OCI-LY1 (cell line): ENCODE measurements around the gene RFX2.
A peak's percentile ranks its signal among the peaks of the same experiment; 100 is the strongest.

Source experiments
- H2AFZ ChIP-seq: fragments of 200-600 bp; sonication (generic), shearing (Covaris generic); 2 replicates; pipeline ENCODE4 v1.6.0; 2014; ENCODE audit warnings: antibody characterized with exemption, mild to moderate bottlenecking, low read length
- H3F3A ChIP-seq: fragments of 200-600 bp; sonication (generic), shearing (Covaris generic); 2 replicates; pipeline ENCODE4 v1.6.0; 2014; ENCODE audit warnings: mild to moderate bottlenecking, antibody characterized with exemption, low read length, moderate library complexity; ENCODE audit not compliant: insufficient read depth
- H3K27ac ChIP-seq: fragments of 200-600 bp; sonication (generic); 2 replicates; pipeline ENCODE4 v1.5.1; 2014; ENCODE audit warnings: low read length, mixed run types, mild to moderate bottlenecking, low read depth; ENCODE audit not compliant: poor library complexity, severe bottlenecking
- H3K27me3 ChIP-seq: fragments of 200-600 bp; sonication (generic); 2 replicates; pipeline ENCODE4 v1.6.0; 2014; ENCODE audit warnings: antibody characterized with exemption, mild to moderate bottlenecking, low read length, moderate library complexity; ENCODE audit not compliant: insufficient read depth
- H3K36me3 ChIP-seq: fragments of 200-600 bp; sonication (generic); 2 replicates; pipeline ENCODE4 v1.6.1; 2014; ENCODE audit warnings: mild to moderate bottlenecking, antibody characterized with exemption, low read length, moderate library complexity, mixed read lengths; ENCODE audit not compliant: insufficient read depth
- H3K4me1 ChIP-seq: fragments of 200-600 bp; sonication (generic); 2 replicates; pipeline ENCODE4 v1.5.1; 2014; ENCODE audit warnings: mild to moderate bottlenecking, low read length, moderate library complexity; ENCODE audit not compliant: insufficient read depth, severe bottlenecking
- H3K4me2 ChIP-seq: fragments of 200-600 bp; sonication (generic), shearing (Covaris generic); 2 replicates; pipeline ENCODE4 v1.6.1; 2014; ENCODE audit warnings: low read length
- H3K4me3 ChIP-seq: fragments of 200-600 bp; sonication (generic); 2 replicates; pipeline ENCODE4 v1.5.1; 2014; ENCODE audit warnings: low read length, low read depth, mild to moderate bottlenecking, mixed read lengths; ENCODE audit not compliant: poor library complexity, severe bottlenecking
- H3K79me2 ChIP-seq: fragments of 200-600 bp; shearing (Covaris generic); 2 replicates; pipeline ENCODE4 v1.6.1; 2016; ENCODE audit warnings: mixed run types, low read length, mixed read lengths; ENCODE audit not compliant: insufficient read depth
- H3K9ac ChIP-seq: fragments of 200-600 bp; sonication (generic), shearing (Covaris generic); 2 replicates; pipeline ENCODE4 v1.6.1; 2014; ENCODE audit warnings: mild to moderate bottlenecking, low read length, mixed read lengths
- H3K9me2 ChIP-seq: fragments of 200-600 bp; sonication (generic), shearing (Covaris generic); 2 replicates; pipeline ENCODE4 v1.6.1; 2014; ENCODE audit warnings: low read depth, mild to moderate bottlenecking, low read length, mixed read lengths
- H3K9me3 ChIP-seq: fragments of 200-600 bp; shearing (Covaris generic); 2 replicates; pipeline ENCODE4 v1.6.1; 2014; ENCODE audit warnings: low read length, mixed read lengths
- H4K20me1 ChIP-seq: fragments of 200-600 bp; sonication (generic), shearing (Covaris generic); 2 replicates; pipeline ENCODE4 v1.6.0; 2016; ENCODE audit warnings: mild to moderate bottlenecking, low read length; ENCODE audit not compliant: insufficient read depth
- EZH2 ChIP-seq: fragments of 200-600 bp; sonication (generic), shearing (Covaris generic); IDR thresholded peaks from 2 replicates; pipeline ENCODE4 v1.8.0; 2017; ENCODE audit warnings: borderline replicate concordance, mixed run types, mild to moderate bottlenecking, antibody characterized with exemption, low read length, moderate library complexity, mixed read lengths
- TF ChIP-seq, protein P1 (sequence below): fragments of 200-600 bp; sonication (generic), shearing (Covaris generic); IDR thresholded peaks from 2 replicates; pipeline ENCODE4 v1.5.1; 2017; ENCODE audit warnings: mild to moderate bottlenecking, antibody characterized with exemption, low read length, moderate library complexity, mixed read lengths

RFX2 gene

DNA sequence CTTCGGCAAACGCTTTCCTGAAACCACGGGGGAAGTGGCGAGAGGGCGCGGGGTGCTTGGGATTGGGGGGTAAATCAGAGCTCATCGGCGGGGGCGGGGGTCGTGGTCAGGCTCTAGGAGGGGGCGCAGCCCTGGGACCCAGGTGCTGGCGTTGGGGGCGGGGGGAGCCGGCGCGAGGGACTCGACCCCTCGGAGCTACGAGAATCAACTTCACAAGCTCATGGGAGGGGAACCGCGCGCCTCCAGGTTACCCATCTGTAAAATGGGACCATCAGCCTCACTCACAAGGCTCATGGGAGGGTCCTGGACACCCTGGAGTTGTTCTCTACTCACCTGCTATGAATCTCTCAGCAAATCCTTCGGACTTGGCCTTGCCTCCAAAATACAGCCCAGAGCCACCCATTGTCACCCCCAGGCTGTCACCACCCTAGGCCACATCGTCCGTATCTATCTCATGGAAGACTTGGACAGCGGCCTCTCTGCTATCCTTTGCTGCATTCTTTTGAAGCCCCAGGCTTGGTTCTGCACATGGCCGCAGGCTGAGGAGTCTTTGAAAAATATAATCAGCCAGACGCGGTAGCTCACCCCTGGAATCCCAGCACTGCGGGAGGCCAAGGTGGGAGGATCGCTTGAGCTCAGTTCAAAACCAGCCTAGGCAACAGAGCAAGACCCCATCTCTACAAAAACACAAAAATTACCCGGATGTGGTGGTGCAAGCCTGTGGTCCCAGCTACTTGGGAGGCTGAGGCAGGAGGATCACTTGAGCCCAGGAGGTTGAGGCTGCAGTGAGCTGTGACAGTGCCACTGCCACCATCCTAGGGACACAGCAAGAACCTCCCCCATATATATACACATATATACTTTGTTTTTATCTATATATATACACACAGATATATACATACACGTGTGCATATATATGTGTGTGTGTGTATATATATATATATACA, 131.4 kb downstream of the RFX2 start:
- no peak for TF ChIP-seq EZH2
- TF ChIP-seq, protein P1, sequence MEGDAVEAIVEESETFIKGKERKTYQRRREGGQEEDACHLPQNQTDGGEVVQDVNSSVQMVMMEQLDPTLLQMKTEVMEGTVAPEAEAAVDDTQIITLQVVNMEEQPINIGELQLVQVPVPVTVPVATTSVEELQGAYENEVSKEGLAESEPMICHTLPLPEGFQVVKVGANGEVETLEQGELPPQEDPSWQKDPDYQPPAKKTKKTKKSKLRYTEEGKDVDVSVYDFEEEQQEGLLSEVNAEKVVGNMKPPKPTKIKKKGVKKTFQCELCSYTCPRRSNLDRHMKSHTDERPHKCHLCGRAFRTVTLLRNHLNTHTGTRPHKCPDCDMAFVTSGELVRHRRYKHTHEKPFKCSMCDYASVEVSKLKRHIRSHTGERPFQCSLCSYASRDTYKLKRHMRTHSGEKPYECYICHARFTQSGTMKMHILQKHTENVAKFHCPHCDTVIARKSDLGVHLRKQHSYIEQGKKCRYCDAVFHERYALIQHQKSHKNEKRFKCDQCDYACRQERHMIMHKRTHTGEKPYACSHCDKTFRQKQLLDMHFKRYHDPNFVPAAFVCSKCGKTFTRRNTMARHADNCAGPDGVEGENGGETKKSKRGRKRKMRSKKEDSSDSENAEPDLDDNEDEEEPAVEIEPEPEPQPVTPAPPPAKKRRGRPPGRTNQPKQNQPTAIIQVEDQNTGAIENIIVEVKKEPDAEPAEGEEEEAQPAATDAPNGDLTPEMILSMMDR: no peak
- H3K79me2 ChIP-seq: peaks cover 47% of the 10 kb centered on the region

DNA sequence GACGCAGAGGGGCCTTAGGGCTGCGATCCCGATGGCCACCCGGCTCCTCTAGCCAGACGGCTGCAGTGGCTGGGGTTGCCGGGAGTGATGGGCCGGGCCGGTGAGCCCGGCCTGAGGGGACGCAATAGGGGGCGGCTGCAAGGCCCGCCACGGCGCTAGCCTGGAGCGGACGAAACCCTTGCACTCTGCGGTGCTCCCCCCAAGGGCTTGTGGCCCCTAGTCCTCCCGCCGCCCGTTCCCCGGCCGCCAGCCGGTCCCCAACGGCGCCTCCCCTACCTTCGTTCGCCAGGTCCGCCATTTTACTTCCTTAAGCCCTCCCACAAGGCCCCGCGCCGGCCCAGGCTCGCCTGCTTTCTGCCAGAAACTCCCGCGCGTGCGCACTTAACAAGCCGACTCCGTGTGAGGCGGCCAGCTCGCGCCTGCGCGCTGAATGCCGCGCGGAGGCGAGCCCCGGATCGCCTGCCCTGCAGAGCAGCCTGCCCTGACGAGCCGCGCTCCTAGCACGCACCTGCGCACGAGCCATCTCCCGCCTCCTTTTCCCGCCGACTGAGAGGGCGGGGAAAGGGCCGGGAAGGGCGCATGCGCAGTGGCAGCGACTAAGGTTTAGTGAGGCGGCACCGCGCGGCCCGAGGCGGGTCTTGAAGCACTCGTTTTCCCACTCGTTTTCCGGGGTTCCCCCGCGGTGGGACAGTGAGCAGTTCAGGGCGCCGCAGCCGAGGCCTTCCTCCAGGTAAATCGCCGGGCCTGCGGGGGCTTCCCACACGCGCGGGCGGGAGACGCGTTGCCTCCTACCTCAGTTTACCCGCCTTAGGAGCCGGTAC, 132.3 kb downstream of the RFX2 start, which contains the start of gene RANBP3:
Gene RANBP3, minus strand, starts transcription at position 356 of the 821 bp plus-strand sequence. Its CDS starts 58 bp downstream, at position 298.
- no peak within 1 kb of the TSS for H2AFZ ChIP-seq
- H3F3A ChIP-seq: no peaks in the 10 kb centered on the region
- H3K4me3 ChIP-seq: peak within 1 kb of the TSS; percentile 75
- H3K9me3 ChIP-seq: no peaks in the 10 kb centered on the region
- H3K27me3 ChIP-seq: no peaks in the 10 kb centered on the region
- peak within 1 kb of the TSS; percentile 70 for H3K27ac ChIP-seq
- H4K20me1 ChIP-seq: no peaks in the 10 kb centered on the region
- H3K9me2 ChIP-seq: no peaks in the 10 kb centered on the region
- H3K79me2 ChIP-seq: peaks cover 56% of the 10 kb centered on the region
- peaks cover 46% of the 10 kb centered on the region for H3K36me3 ChIP-seq
- H3K4me2 ChIP-seq: peak within 1 kb of the TSS; percentile 100
- H3K4me1 ChIP-seq: peaks cover 57% of the 10 kb centered on the region
- peak within 1 kb of the TSS; percentile 98 for H3K9ac ChIP-seq
- TF ChIP-seq, protein P1: no peak
- no peak for TF ChIP-seq EZH2

More for the DNA sequence above, 131.4 kb downstream of the RFX2 start:
- H3K27ac ChIP-seq: peak overlapping the region; percentile 70
- H3K9me3 ChIP-seq: no peaks in the 10 kb centered on the region
- H3K4me2 ChIP-seq: peak overlapping the region; percentile 90
- H3K4me1 ChIP-seq: peaks cover 54% of the 10 kb centered on the region
- peak overlapping the region; percentile 98 for H3K9ac ChIP-seq
- no peaks in the 10 kb centered on the region for H3K9me2 ChIP-seq
- no peaks in the 10 kb centered on the region for H3K27me3 ChIP-seq
- H3K4me3 ChIP-seq: peak overlapping the region; percentile 75
- H2AFZ ChIP-seq: no peak overlapping the region
- no peaks in the 10 kb centered on the region; the same call in 1 of the 2 replicates for H3F3A ChIP-seq
- H4K20me1 ChIP-seq: no peaks in the 10 kb centered on the region
- H3K36me3 ChIP-seq: peaks cover 37% of the 10 kb centered on the region

DNA sequence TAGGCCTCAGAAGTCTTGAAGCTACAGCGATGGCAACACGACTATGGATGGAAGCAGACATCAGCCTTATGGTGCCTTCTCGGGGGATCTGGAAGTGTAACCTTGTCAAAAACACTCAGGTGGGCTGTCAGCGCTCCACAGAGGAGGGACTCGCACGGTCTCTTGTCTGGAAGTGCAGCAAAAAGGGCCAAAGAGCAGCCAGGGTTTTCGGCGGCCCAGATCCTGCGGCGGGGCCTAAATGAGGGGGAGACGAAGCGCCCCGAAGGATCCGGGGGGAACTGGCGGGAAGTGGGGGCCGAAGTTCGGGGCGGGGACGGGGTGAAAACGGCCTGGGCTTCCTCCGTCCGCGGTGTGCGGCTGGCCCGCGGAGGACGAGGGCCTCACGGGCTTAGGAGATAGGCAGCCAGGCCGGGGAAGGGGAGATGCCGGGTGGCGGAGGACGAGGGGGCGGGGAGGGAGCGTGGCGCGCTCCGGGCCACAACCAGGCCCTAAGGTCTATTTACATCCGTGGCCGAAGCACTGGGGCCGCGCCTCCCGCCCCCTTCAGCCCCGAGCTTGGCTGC, 133.0 kb downstream of the RFX2 start:
- TF ChIP-seq EZH2: no peak
- TF ChIP-seq, protein P1: no peak
- no peaks in the 10 kb centered on the region for H3K9me2 ChIP-seq
- H3K27me3 ChIP-seq: no peaks in the 10 kb centered on the region
- peaks cover 51% of the 10 kb centered on the region for H3K36me3 ChIP-seq
- H3K4me1 ChIP-seq: peaks cover 57% of the 10 kb centered on the region
- peaks cover 63% of the 10 kb centered on the region for H3K79me2 ChIP-seq
- H3K9ac ChIP-seq: peak overlapping the region; percentile 78
- H3F3A ChIP-seq: no peaks in the 10 kb centered on the region
- peak overlapping the region; percentile 7 for H3K27ac ChIP-seq
- H3K9me3 ChIP-seq: no peaks in the 10 kb centered on the region
- H4K20me1 ChIP-seq: no peaks in the 10 kb centered on the region
- H3K4me3 ChIP-seq: peak overlapping the region; percentile 75
- no peak overlapping the region for H2AFZ ChIP-seq
- peak overlapping the region; percentile 100 for H3K4me2 ChIP-seq
